ENCODE results near the gene CPT1C. TPM values are rescaled to one million over a fixed set of nuclear protein-coding genes. Genes with fewer than 3 reads are reported as not detected.

CPT1C gene
- total and polyA plus RNA-seq, 2 of the 8 experiments (the other 6 are each of a cell fraction or from before 2014, with no cell fraction given) = 79.6 to 91.8 TPM

DNA sequence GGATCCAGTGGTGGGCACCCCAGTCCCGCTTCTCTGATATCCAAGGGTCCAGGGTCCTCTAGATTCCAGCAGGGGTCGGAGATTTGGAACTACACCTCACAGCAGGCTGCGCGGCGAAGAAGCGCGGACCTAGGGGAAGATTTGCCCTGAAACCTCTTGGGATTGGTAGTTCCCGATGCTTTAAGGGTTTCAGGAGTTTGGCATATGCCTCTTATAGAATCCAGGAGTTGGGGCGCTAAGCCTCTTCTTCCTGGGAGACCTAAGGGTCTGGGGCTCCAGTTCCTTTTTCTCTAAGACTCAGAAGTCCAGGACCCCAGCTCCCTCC lies 24.8 kb upstream of the CPT1C start:
- no peak overlapping the region for H3K27ac ChIP-seq (ENCODE audit: low read depth, low read length)
- no peak overlapping the region for H4K91ac ChIP-seq (replicated peaks; ENCODE audit: insufficient read length, low read length)
- no peak overlapping the region; the same call in 1 of the 2 replicates for H2BK5ac ChIP-seq (ENCODE audit: low read depth, low read length)
- no peak overlapping the region for H4K5ac ChIP-seq (ENCODE audit: insufficient read length, low read depth, low read length)
- 5% methylated on average over 5 of the region's 9 CpGs; no CpG with 5 or more reads in 1 of the 2 experiments for WGBS, 2 experiments (ENCODE audit: extremely low coverage in 1 of 2, insufficient coverage in 1 of 2, insufficient read length in 1 of 2, insufficient replicate concordance in 2 of 2, low coverage in 1 of 2, low lambda C conversion rate in 2 of 2, missing lambda C conversion rate in 1 of 2)
- POLR2A ChIA-PET (ENCODE audit: partially characterized antibody) = interaction anchor here (1.4 to 18.0 kb wide), 8 partner anchors 8 to 174 kb away, joined by 4 to 275 read pairs (median 10); partner anchors contain the start of genes ADM5, CPT1C, PRMT1 and PRR12
- peak overlapping the region; percentile 53 to 65 (median 60) for H3K9ac ChIP-seq (replicated peaks in 1 of 4; ENCODE audit: extremely low read depth in 1 of 4, low read depth in 3 of 4, low read length in 3 of 4)
- peak overlapping the region; percentile 85 to 89 for H3K4me2 ChIP-seq (ENCODE audit: insufficient read depth in 1 of 2, low read depth in 2 of 2, low read length in 2 of 2)
- no peak overlapping the region for H3K23ac ChIP-seq (ENCODE audit: insufficient read length)
- no peak overlapping the region for H3K56ac ChIP-seq (replicated peaks; ENCODE audit: insufficient read length, low read depth, low read length)
- peaks cover 5 to 32% of the 10 kb centered on the region in 2 experiments; a peak in 2 of 4 replicates for H3K79me2 ChIP-seq (ENCODE audit: control insufficient read depth in 1 of 2, insufficient read depth in 2 of 2, low read length in 2 of 2)
- H3K9me3 ChIP-seq (ENCODE audit: insufficient read depth in 2 of 2, low read depth in 1 of 2, low read length in 1 of 2) = no peaks in the 10 kb centered on the region
- H2BK120ac ChIP-seq (replicated peaks; ENCODE audit: low read depth, low read length) = no peak overlapping the region
- H3K14ac ChIP-seq (ENCODE audit: insufficient read length) = no peak overlapping the region
- no peak for DNase-seq (ENCODE audit: low read depth in 1 of 2, low spot score in 2 of 2)
- H2BK12ac ChIP-seq (ENCODE audit: low read depth, low read length) = no peak overlapping the region
- CTCF ChIA-PET (ENCODE audit: partially characterized antibody) = interaction anchor here (0.7 to 2.3 kb wide), 5 partner anchors 11 to 23 kb away, joined by 3 to 8 read pairs (median 5); no protein-coding TSS in a partner anchor
- peaks cover 15% of the 10 kb centered on the region for H3K23me2 ChIP-seq (ENCODE audit: low read depth, low read length)
- TF ChIP-seq SIX5 (IDR thresholded peaks at IDR 0.05; ENCODE audit: low read depth, low read length) (peak; percentile 73), SP1 (IDR thresholded peaks at IDR 0.05; ENCODE audit: low read depth, low read length) (no peak)
- TF ChIP-seq, protein P1, sequence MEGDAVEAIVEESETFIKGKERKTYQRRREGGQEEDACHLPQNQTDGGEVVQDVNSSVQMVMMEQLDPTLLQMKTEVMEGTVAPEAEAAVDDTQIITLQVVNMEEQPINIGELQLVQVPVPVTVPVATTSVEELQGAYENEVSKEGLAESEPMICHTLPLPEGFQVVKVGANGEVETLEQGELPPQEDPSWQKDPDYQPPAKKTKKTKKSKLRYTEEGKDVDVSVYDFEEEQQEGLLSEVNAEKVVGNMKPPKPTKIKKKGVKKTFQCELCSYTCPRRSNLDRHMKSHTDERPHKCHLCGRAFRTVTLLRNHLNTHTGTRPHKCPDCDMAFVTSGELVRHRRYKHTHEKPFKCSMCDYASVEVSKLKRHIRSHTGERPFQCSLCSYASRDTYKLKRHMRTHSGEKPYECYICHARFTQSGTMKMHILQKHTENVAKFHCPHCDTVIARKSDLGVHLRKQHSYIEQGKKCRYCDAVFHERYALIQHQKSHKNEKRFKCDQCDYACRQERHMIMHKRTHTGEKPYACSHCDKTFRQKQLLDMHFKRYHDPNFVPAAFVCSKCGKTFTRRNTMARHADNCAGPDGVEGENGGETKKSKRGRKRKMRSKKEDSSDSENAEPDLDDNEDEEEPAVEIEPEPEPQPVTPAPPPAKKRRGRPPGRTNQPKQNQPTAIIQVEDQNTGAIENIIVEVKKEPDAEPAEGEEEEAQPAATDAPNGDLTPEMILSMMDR (IDR thresholded peaks at IDR 0.05; ENCODE audit: control extremely low read depth in 1 of 3, insufficient read depth in 1 of 3, low read depth in 1 of 3, low read length in 3 of 3) = peak in 1 of 3 experiments; percentile 15; a peak in 1 of 4 replicates
- H4K8ac ChIP-seq (ENCODE audit: extremely low read depth, insufficient read depth, low read length) = no peak overlapping the region
- H3K4me1 ChIP-seq (replicated peaks in 1 of 4; ENCODE audit: control insufficient read depth in 3 of 4, insufficient read depth in 4 of 4, low read length in 3 of 4) = peaks cover 0 to 7% (median 2%) of the 10 kb centered on the region in 4 experiments; a peak in 4 of 7 replicates
- no peak overlapping the region for H2AFZ ChIP-seq (ENCODE audit: low read length)
- FAIRE-seq = no peak
- H2AK5ac ChIP-seq (ENCODE audit: low read depth, low read length) = no peak overlapping the region
- no peak overlapping the region for H3K18ac ChIP-seq (ENCODE audit: extremely low read depth, low read length)
- H2BK20ac ChIP-seq (ENCODE audit: low read length) = no peak overlapping the region
- peak overlapping the region; percentile 89 to 98 (median 96) for H3K4me3 ChIP-seq (ENCODE audit: extremely low read depth in 1 of 4, insufficient read depth in 2 of 4, low read depth in 3 of 4, low read length in 4 of 4)
- no peak overlapping the region for H2BK15ac ChIP-seq (ENCODE audit: low read length)
- peaks cover 6 to 9% of the 10 kb centered on the region in 2 experiments for H4K20me1 ChIP-seq (replicated peaks in 1 of 2; ENCODE audit: control insufficient read depth in 1 of 2, insufficient read depth in 2 of 2, low read length in 2 of 2)
- H3K79me1 ChIP-seq (ENCODE audit: low read depth, low read length) = peaks cover 3% of the 10 kb centered on the region
- H3K27me3 ChIP-seq (replicated peaks in 1 of 4; ENCODE audit: control insufficient read depth in 3 of 4, extremely low read depth in 1 of 4, insufficient read depth in 3 of 4, low read length in 3 of 4) = no peaks in the 10 kb centered on the region
- H3K4ac ChIP-seq (replicated peaks; ENCODE audit: insufficient read length, low read depth, low read length) = no peak overlapping the region
- H3K36me3 ChIP-seq (ENCODE audit: control insufficient read depth in 2 of 4, insufficient read depth in 4 of 4, low read length in 3 of 4) = peaks cover 11 to 36% (median 21%) of the 10 kb centered on the region in 4 experiments; a peak in 7 of 8 replicates

All from H1 (cell line).